SIG-M5 treated with dmso at 0.1 percent for 504 hours (cell line): ENCODE data around the gene TFB2M.

Experiments
- DNase-seq: peaks from one replicate; lab custom pipeline; 2025; ENCODE audit not compliant: unreplicated experiment; lab: John Stamatoyannopoulos, UW

Gene TFB2M

GRCh38 chr1:246559310-246559709, 6.8 kb downstream of the TFB2M start:
- DNase-seq: no peak

- no peak for DNase-seq
These were observed 8.0 kb downstream of the TFB2M start for GRCh38 chr1:246558041-246558440.

GRCh38 chr1:246554201-246554600, 11.9 kb downstream of the TFB2M start:
- DNase-seq: no peak

- DNase-seq: no peak
These were observed 14.0 kb downstream of the TFB2M start for GRCh38 chr1:246552110-246552509.

GRCh38 chr1:246550402-246550801, 15.7 kb downstream of the TFB2M start:
- no peak for DNase-seq

- DNase-seq: no peak
These were observed 16.4 kb downstream of the TFB2M start for GRCh38 chr1:246549665-246550064.

- DNase-seq: no peak
These were observed 22.1 kb downstream of the TFB2M start for GRCh38 chr1:246544001-246544400.

GRCh38 chr1:246540738-246541491, 25.1 kb downstream of the TFB2M start:
- no peak for DNase-seq

- DNase-seq: no peak
These were observed 28.2 kb downstream of the TFB2M start for GRCh38 chr1:246537887-246538286.

- no peak for DNase-seq
These were observed 28.6 kb downstream of the TFB2M start for GRCh38 chr1:246537441-246537840.

- no peak for DNase-seq
These were observed 31.9 kb downstream of the TFB2M start for GRCh38 chr1:246534114-246534513.

GRCh38 chr1:246533371-246533905, 32.6 kb downstream of the TFB2M start:
- DNase-seq: no peak

GRCh38 chr1:246532519-246532918, 33.5 kb downstream of the TFB2M start:
- no peak for DNase-seq

- no peak for DNase-seq
These were observed 35.6 kb downstream of the TFB2M start for GRCh38 chr1:246530482-246530881.

GRCh38 chr1:246528933-246529731, 36.9 kb downstream of the TFB2M start:
- no peak for DNase-seq

- DNase-seq: no peak
These were observed 38.5 kb downstream of the TFB2M start for GRCh38 chr1:246527402-246528088.

- DNase-seq: no peak
These were observed 39.1 kb downstream of the TFB2M start for GRCh38 chr1:246526915-246527314.

- no peak for DNase-seq
These were observed 39.7 kb downstream of the TFB2M start for GRCh38 chr1:246526380-246526779.

- no peak for DNase-seq
These were observed 46.5 kb downstream of the TFB2M start for GRCh38 chr1:246519514-246519913.

GRCh38 chr1:246518456-246519205, 47.4 kb downstream of the TFB2M start:
- DNase-seq: no peak

GRCh38 chr1:246517391-246517790, 48.7 kb downstream of the TFB2M start:
- DNase-seq: no peak
